Measurements from ENCODE around the gene HMGN2. TPM values are rescaled to one million over a fixed set of nuclear protein-coding genes. Genes with fewer than 3 reads are reported as not detected.

HMGN2 gene
- total RNA-seq, 2 donors from 2014 or later = 76.9 to 142 TPM

DNA sequence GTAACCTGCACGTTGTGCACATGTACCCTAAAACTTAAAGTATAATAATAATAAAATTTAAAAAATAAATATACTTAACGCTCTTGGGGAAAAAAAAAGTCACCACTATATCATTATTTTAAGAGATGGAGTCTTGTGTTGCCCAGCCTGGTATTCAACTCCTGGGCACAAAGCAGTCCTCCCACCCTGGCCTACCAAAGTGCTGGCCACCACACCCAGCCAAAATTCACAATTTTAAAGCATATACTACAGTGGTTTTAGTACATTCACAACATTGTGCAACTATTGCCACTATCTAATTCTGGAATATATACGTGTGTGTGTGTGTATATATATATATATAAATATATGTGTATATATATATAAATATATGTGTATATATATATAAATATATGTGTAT is 5.9 kb downstream of the HMGN2 start:
- Histone ChIP-seq H3K4me1 (peaks cover 0 to 10% of the 10 kb centered on the region in 2 donors), H3K27me3 (no peaks in the 10 kb centered on the region), H3K27ac (no peak overlapping the region), H3K9me3 (no peaks in the 10 kb centered on the region), H3K4me3 (no peak overlapping the region), H3K36me3 (peaks cover 45% of the 10 kb centered on the region)
- DNase-seq (ENCODE audit: low spot score) = no peak
- TF ChIP-seq CTCF (IDR thresholded peaks at IDR 0.05) = no peak

DNA sequence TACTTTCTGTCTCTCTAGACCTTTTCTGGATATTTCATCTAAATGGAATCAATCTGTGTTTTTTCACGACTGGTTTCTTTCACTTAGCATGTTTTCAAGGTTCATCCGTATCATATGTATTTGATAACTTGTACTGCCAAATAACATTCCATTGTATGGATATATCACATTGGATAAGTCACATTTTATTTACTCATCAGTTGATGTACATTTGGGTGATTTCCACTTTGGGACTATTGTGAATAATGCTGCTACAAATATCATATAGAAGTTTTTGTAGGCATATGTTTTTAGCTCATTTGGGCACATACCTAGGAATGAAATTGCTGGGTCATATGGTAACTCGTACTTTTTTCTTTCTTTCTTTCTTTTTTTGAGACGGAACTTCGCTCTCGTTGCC is 6.7 kb downstream of the HMGN2 start:
- H3K4me1 ChIP-seq = peaks cover 0 to 2% of the 10 kb centered on the region in 2 donors
- no peak overlapping the region for H3K27ac ChIP-seq
- DNase-seq (ENCODE audit: low spot score) = no peak
- H3K27me3 ChIP-seq = no peaks in the 10 kb centered on the region
- TF ChIP-seq CTCF (IDR thresholded peaks at IDR 0.05) = no peak
- no peak overlapping the region for H3K4me3 ChIP-seq
- H3K9me3 ChIP-seq = no peaks in the 10 kb centered on the region
- H3K36me3 ChIP-seq = peaks cover 40% of the 10 kb centered on the region

- H3K27ac ChIP-seq = no peak overlapping the region
- TF ChIP-seq CTCF (IDR thresholded peaks at IDR 0.05) = no peak
- H3K4me3 ChIP-seq = no peak overlapping the region
- peaks cover 7% of the 10 kb centered on the region for H3K36me3 ChIP-seq
- no peak for DNase-seq (ENCODE audit: low spot score)
- H3K4me1 ChIP-seq = no peaks in the 10 kb centered on the region
- no peaks in the 10 kb centered on the region for H3K27me3 ChIP-seq
- no peaks in the 10 kb centered on the region for H3K9me3 ChIP-seq
These were observed 10.7 kb downstream of the HMGN2 start for GRCh38 chr1:26482921-26483320.

GRCh38 chr1:26483980-26484379 is 11.7 kb downstream of the HMGN2 start:
- no peak for DNase-seq (ENCODE audit: low spot score)
- Histone ChIP-seq H3K27ac (no peak overlapping the region), H3K4me3 (no peak overlapping the region), H3K36me3 (peaks cover 7% of the 10 kb centered on the region), H3K9me3 (no peaks in the 10 kb centered on the region), H3K4me1 (no peaks in the 10 kb centered on the region), H3K27me3 (no peaks in the 10 kb centered on the region)
- no peak for TF ChIP-seq CTCF (IDR thresholded peaks at IDR 0.05)

GRCh38 chr1:26490155-26490554 is 17.9 kb downstream of the HMGN2 start:
- Histone ChIP-seq H3K27me3 (no peaks in the 10 kb centered on the region), H3K27ac (no peak overlapping the region), H3K9me3 (no peaks in the 10 kb centered on the region), H3K4me1 (no peaks in the 10 kb centered on the region), H3K4me3 (no peak overlapping the region), H3K36me3 (no peaks in the 10 kb centered on the region)
- no peak for DNase-seq (ENCODE audit: low spot score)
- no peak for TF ChIP-seq CTCF (IDR thresholded peaks at IDR 0.05)

DNA sequence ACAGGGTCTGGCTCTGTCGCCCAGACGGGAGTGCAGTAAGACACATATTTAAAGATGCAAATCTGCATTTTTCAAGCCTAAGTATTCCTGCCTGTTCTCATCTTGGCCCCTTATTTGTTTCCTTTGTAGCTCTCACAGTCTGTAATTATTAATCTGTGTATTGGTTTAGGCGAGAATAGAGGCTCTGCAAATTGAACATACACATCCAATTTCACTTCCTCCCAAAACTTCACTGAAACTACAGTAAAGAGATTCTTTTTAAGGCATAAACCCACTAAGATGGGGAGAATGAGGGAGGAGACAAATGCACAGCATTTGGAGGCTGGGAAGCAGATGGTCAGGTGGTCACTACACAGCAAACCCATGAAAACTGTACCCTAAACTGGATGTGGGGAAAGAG is 21.0 kb downstream of the HMGN2 start:
- Histone ChIP-seq H3K9me3 (no peaks in the 10 kb centered on the region), H3K27ac (no peak overlapping the region), H3K4me3 (no peak overlapping the region), H3K4me1 (no peaks in the 10 kb centered on the region), H3K36me3 (no peaks in the 10 kb centered on the region), H3K27me3 (no peaks in the 10 kb centered on the region)
- TF ChIP-seq CTCF (IDR thresholded peaks at IDR 0.05) = no peak
- no peak for DNase-seq (ENCODE audit: low spot score)

Data from right atrium auricular region (tissue), 2 donors.